ENCODE measurements around the gene PZP. TPM values are rescaled to one million over a fixed set of nuclear protein-coding genes. Genes with fewer than 3 reads are reported as not detected.
"Not testable (repeated sequence)": the region's sequence is repeated elsewhere in the genome, so short reads cannot be mapped to it uniquely, and the experiment has no call there.

The PZP gene
- total RNA-seq, 1 experiment from 2014 or later: not detected

DNA sequence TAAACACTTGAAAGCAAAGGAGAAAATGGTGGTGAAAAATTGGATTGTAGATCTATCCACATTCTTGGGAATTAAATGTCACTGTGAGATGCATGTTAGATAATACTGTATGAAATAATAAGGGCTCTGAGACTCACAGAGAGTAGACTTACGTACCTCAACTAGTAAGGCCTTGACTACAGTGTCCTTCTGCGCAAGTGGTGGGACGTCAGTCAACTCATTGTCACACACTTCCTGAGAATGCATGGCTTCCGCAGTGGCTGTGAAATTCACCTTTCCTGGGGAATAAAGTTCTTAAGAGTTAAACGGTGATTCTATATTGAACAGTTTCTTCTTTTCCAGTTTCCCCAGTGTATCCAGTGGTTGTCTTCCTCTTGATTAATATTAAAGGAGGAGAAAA, 32.6 kb upstream of the PZP start:
- Histone ChIP-seq H3T11ph (ENCODE audit: low read length) (no peak overlapping the region), H3K4ac (ENCODE audit: low read depth, low read length) (no peak overlapping the region), H3K56ac (ENCODE audit: insufficient read length, low read depth, low read length) (no peak overlapping the region), H3K18ac (ENCODE audit: insufficient read length, low read depth, low read length) (no peak overlapping the region), H2BK12ac (ENCODE audit: insufficient read length, low read depth, low read length) (no peak overlapping the region), H2AK5ac (ENCODE audit: insufficient read length, low read length) (no peak overlapping the region), H3K4me1 (ENCODE audit: insufficient read depth, low read length) (no peaks in the 10 kb centered on the region), H3K27ac (ENCODE audit: insufficient read length, low read depth, low read length) (no peak overlapping the region), H4K5ac (ENCODE audit: insufficient read length, low read depth, low read length) (no peak overlapping the region), H3K23me2 (ENCODE audit: insufficient read length, low read depth, low read length, poor library complexity, severe bottlenecking) (no peaks in the 10 kb centered on the region), H3K9ac (ENCODE audit: extremely low read depth, insufficient read length, low read length) (no peak overlapping the region), H4K20me1 (ENCODE audit: control insufficient read depth, insufficient read depth, insufficient read length) (no peaks in the 10 kb centered on the region), H3K4me2 (ENCODE audit: insufficient read depth, insufficient read length, low read length) (no peak overlapping the region), H3K14ac (ENCODE audit: insufficient read depth, low read length) (no peak overlapping the region), H2BK15ac (ENCODE audit: low read depth, low read length) (no peak overlapping the region), H2BK120ac (ENCODE audit: low read depth, low read length, poor library complexity, severe bottlenecking) (no peak overlapping the region), H3K79me2 (ENCODE audit: insufficient read depth, low read length) (no peaks in the 10 kb centered on the region), H2BK20ac (ENCODE audit: low read depth, low read length, poor library complexity, severe bottlenecking) (no peak overlapping the region), H3K27me3 (ENCODE audit: insufficient read depth, low read length) (no peaks in the 10 kb centered on the region), H3K23ac (ENCODE audit: insufficient read length, low read depth, low read length) (no peak overlapping the region), H2BK5ac (ENCODE audit: insufficient read length, low read length) (no peak overlapping the region), H4K8ac (replicated peaks; ENCODE audit: insufficient read length, low read depth, low read length) (no peak overlapping the region), H2AFZ (ENCODE audit: low read length) (no peak overlapping the region), H3K79me1 (ENCODE audit: insufficient read depth, low read depth, low read length, poor library complexity, severe bottlenecking) (no peaks in the 10 kb centered on the region), H4K91ac (ENCODE audit: insufficient read length, low read depth, low read length) (no peak overlapping the region), H3K9me3 (ENCODE audit: control insufficient read depth, low read depth, low read length) (no peaks in the 10 kb centered on the region)
- H3K27ac Mint-ChIP-seq: no peak overlapping the region
- no peaks in the 10 kb centered on the region for H3K4me1 Mint-ChIP-seq
- WGBS (ENCODE audit: extremely low coverage, insufficient read length, low lambda C conversion rate): no CpG with 5 or more reads among the region's 5 CpGs
- TF ChIP-seq, protein P1, sequence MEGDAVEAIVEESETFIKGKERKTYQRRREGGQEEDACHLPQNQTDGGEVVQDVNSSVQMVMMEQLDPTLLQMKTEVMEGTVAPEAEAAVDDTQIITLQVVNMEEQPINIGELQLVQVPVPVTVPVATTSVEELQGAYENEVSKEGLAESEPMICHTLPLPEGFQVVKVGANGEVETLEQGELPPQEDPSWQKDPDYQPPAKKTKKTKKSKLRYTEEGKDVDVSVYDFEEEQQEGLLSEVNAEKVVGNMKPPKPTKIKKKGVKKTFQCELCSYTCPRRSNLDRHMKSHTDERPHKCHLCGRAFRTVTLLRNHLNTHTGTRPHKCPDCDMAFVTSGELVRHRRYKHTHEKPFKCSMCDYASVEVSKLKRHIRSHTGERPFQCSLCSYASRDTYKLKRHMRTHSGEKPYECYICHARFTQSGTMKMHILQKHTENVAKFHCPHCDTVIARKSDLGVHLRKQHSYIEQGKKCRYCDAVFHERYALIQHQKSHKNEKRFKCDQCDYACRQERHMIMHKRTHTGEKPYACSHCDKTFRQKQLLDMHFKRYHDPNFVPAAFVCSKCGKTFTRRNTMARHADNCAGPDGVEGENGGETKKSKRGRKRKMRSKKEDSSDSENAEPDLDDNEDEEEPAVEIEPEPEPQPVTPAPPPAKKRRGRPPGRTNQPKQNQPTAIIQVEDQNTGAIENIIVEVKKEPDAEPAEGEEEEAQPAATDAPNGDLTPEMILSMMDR (conservative IDR thresholded peaks at IDR 0.05): no peak
- no peak overlapping the region for H3K4me3 Mint-ChIP-seq
- DNase-seq: no peak
- H3K27me3 Mint-ChIP-seq (ENCODE audit: low read depth): no peaks in the 10 kb centered on the region
- H3K36me3 Mint-ChIP-seq (ENCODE audit: insufficient read depth in 1 of 3, low read depth in 3 of 3): no peaks in the 10 kb centered on the region
- no peaks in the 10 kb centered on the region for H3K9me3 Mint-ChIP-seq

DNA sequence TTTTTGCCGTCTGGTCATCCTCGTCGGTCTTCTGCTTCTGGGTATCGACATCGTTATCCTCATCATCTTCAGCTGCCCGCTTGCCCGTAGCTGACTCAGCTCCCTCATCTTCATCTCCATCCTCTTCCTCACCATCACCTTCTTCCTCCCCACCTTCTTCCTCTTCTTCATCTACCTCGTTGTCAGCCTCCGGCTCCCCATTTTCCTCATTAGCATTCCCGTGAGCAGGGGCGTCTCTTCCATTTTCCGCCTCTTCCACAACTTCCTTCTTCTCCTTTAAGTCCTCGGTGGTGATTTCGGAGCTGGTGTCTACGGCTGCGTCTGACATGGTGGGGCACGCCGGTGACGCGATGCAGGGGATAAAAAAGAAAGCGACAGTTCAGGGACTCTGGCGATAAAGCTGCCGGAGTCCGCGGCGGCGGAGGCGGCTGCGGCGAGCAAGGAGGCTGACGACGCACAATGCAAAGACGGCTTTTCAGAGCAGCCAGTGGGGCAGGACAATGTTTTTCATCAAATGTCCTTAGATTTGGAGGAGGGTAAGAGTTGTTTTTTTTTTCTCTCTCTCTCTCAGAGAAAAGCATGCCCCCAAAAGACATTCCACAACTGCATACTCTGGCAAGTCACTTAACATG, 31.9 kb upstream of the PZP start:
- not testable (repeated sequence) for H4K91ac ChIP-seq (ENCODE audit: insufficient read length, low read depth, low read length); H2BK120ac ChIP-seq (ENCODE audit: low read depth, low read length, poor library complexity, severe bottlenecking); H3K4ac ChIP-seq (ENCODE audit: low read depth, low read length); H3K27me3 ChIP-seq (ENCODE audit: insufficient read depth, low read length); H3K79me2 ChIP-seq (ENCODE audit: insufficient read depth, low read length); H2BK15ac ChIP-seq (ENCODE audit: low read depth, low read length); H4K5ac ChIP-seq (ENCODE audit: insufficient read length, low read depth, low read length); H4K20me1 ChIP-seq (ENCODE audit: control insufficient read depth, insufficient read depth, insufficient read length); H2AFZ ChIP-seq (ENCODE audit: low read length); DNase-seq; H4K8ac ChIP-seq (replicated peaks; ENCODE audit: insufficient read length, low read depth, low read length); H3K23me2 ChIP-seq (ENCODE audit: insufficient read length, low read depth, low read length, poor library complexity, severe bottlenecking); H3K27ac ChIP-seq (ENCODE audit: insufficient read length, low read depth, low read length); H2BK12ac ChIP-seq (ENCODE audit: insufficient read length, low read depth, low read length); H3K27me3 Mint-ChIP-seq (ENCODE audit: low read depth); H2BK20ac ChIP-seq (ENCODE audit: low read depth, low read length, poor library complexity, severe bottlenecking); H3K4me3 Mint-ChIP-seq; H3K4me1 Mint-ChIP-seq; H3K79me1 ChIP-seq (ENCODE audit: insufficient read depth, low read depth, low read length, poor library complexity, severe bottlenecking); H2BK5ac ChIP-seq (ENCODE audit: insufficient read length, low read length); H3K4me2 ChIP-seq (ENCODE audit: insufficient read depth, insufficient read length, low read length); H3K9me3 Mint-ChIP-seq; H2AK5ac ChIP-seq (ENCODE audit: insufficient read length, low read length); H3K56ac ChIP-seq (ENCODE audit: insufficient read length, low read depth, low read length); H3K36me3 Mint-ChIP-seq (ENCODE audit: insufficient read depth in 1 of 3, low read depth in 3 of 3); H3K9ac ChIP-seq (ENCODE audit: extremely low read depth, insufficient read length, low read length); H3K9me3 ChIP-seq (ENCODE audit: control insufficient read depth, low read depth, low read length); H3K23ac ChIP-seq (ENCODE audit: insufficient read length, low read depth, low read length); H3K18ac ChIP-seq (ENCODE audit: insufficient read length, low read depth, low read length); H3T11ph ChIP-seq (ENCODE audit: low read length); H3K14ac ChIP-seq (ENCODE audit: insufficient read depth, low read length); H3K4me1 ChIP-seq (ENCODE audit: insufficient read depth, low read length)
- 100% methylated on average over 3 of the region's 33 CpGs for WGBS (ENCODE audit: extremely low coverage, insufficient read length, low lambda C conversion rate)
- H3K27ac Mint-ChIP-seq: peak overlapping the region in 1 of 3 experiments; percentile 45; a peak in 1 of 7 replicates

All from H9 (cell line).